Measurements from ENCODE around the gene KIAA0753.

The KIAA0753 gene

GRCh38 chr17:6592173-6592572, 48.3 kb downstream of the KIAA0753 start:
- in situ Hi-C loops (cut with MboI; ENCODE audit: low pct_unique_long_range_greater_than_20kb, low sequenced_read_pairs, unreplicated experiment): no loop called here
- no peak for DNase-seq (ENCODE audit: low spot score)
- TF ChIP-seq CTCF (IDR thresholded peaks at IDR 0.05; ENCODE audit: extremely low read depth, insufficient read depth, missing control alignments): no peak

GRCh38 chr17:6591599-6592158, 48.8 kb downstream of the KIAA0753 start:
- in situ Hi-C loops (cut with MboI; ENCODE audit: low pct_unique_long_range_greater_than_20kb, low sequenced_read_pairs, unreplicated experiment): no loop called here
- no peak for TF ChIP-seq CTCF (IDR thresholded peaks at IDR 0.05; ENCODE audit: extremely low read depth, insufficient read depth, missing control alignments)
- no peak for DNase-seq (ENCODE audit: low spot score)

- in situ Hi-C loops (cut with MboI; ENCODE audit: low pct_unique_long_range_greater_than_20kb, low sequenced_read_pairs, unreplicated experiment): no loop called here
- no peak for DNase-seq (ENCODE audit: low spot score)
- no peak for TF ChIP-seq CTCF (IDR thresholded peaks at IDR 0.05; ENCODE audit: extremely low read depth, insufficient read depth, missing control alignments)
Observed at GRCh38 chr17:6589266-6589946, 51.1 kb downstream of the KIAA0753 start.

GRCh38 chr17:6588165-6588564, 52.3 kb downstream of the KIAA0753 start:
- in situ Hi-C loops (cut with MboI; ENCODE audit: low pct_unique_long_range_greater_than_20kb, low sequenced_read_pairs, unreplicated experiment): no loop called here
- no peak for DNase-seq (ENCODE audit: low spot score)
- no peak for TF ChIP-seq CTCF (IDR thresholded peaks at IDR 0.05; ENCODE audit: extremely low read depth, insufficient read depth, missing control alignments)

- TF ChIP-seq CTCF (IDR thresholded peaks at IDR 0.05; ENCODE audit: extremely low read depth, insufficient read depth, missing control alignments): no peak
- in situ Hi-C loops (cut with MboI; ENCODE audit: low pct_unique_long_range_greater_than_20kb, low sequenced_read_pairs, unreplicated experiment): no loop called here
- no peak for DNase-seq (ENCODE audit: low spot score)
Observed at GRCh38 chr17:6587310-6587709, 53.2 kb downstream of the KIAA0753 start.

GRCh38 chr17:6583411-6583810, 57.1 kb downstream of the KIAA0753 start:
- no peak for DNase-seq (ENCODE audit: low spot score)
- in situ Hi-C loops (cut with MboI; ENCODE audit: low pct_unique_long_range_greater_than_20kb, low sequenced_read_pairs, unreplicated experiment): no loop called here
- no peak for TF ChIP-seq CTCF (IDR thresholded peaks at IDR 0.05; ENCODE audit: extremely low read depth, insufficient read depth, missing control alignments)
